AG08396 (cell line): ENCODE data around the gene ZNF185.

Experiments
- DNase-seq: peaks from one replicate; pipeline ENCODE4 v3.0.0; 2012; ENCODE audit warnings: low spot score, mixed read lengths

The ZNF185 gene

GRCh38 chrX:152917656-152918579, 20.1 kb downstream of the ZNF185 start:
- DNase-seq = no peak

GRCh38 chrX:152918707-152919106, 20.8 kb downstream of the ZNF185 start:
- no peak for DNase-seq

- DNase-seq = no peak
These were observed 25.7 kb downstream of the ZNF185 start for GRCh38 chrX:152923599-152923998.

GRCh38 chrX:152925835-152926234, 28.0 kb downstream of the ZNF185 start:
- DNase-seq = no peak

- peak; percentile 65 for DNase-seq
These were observed 28.4 kb downstream of the ZNF185 start for GRCh38 chrX:152926279-152926678.

GRCh38 chrX:152926923-152927322, 29.1 kb downstream of the ZNF185 start:
- no peak for DNase-seq

GRCh38 chrX:152927858-152928760, 30.2 kb downstream of the ZNF185 start:
- DNase-seq = no peak

- DNase-seq = no peak
These were observed 31.0 kb downstream of the ZNF185 start for GRCh38 chrX:152928761-152929400.

- no peak for DNase-seq
These were observed 32.0 kb downstream of the ZNF185 start for GRCh38 chrX:152929898-152930297.

GRCh38 chrX:152930516-152930915, 32.6 kb downstream of the ZNF185 start:
- no peak for DNase-seq

GRCh38 chrX:152932144-152932543, 34.3 kb downstream of the ZNF185 start:
- DNase-seq = no peak

GRCh38 chrX:152932598-152933175, 34.8 kb downstream of the ZNF185 start:
- no peak for DNase-seq

- no peak for DNase-seq
These were observed 38.4 kb downstream of the ZNF185 start for GRCh38 chrX:152936306-152936705.

GRCh38 chrX:152937236-152937635, 39.4 kb downstream of the ZNF185 start:
- no peak for DNase-seq

- peak; percentile 96 for DNase-seq
These were observed 43.6 kb downstream of the ZNF185 start for GRCh38 chrX:152941328-152942076.

- DNase-seq = no peak
These were observed 44.2 kb downstream of the ZNF185 start for GRCh38 chrX:152942077-152942442.

- no peak for DNase-seq
These were observed 46.0 kb downstream of the ZNF185 start for GRCh38 chrX:152943826-152944225.

GRCh38 chrX:152945021-152945979, 47.4 kb downstream of the ZNF185 start:
- DNase-seq = no peak

- no peak for DNase-seq
These were observed 48.8 kb downstream of the ZNF185 start for GRCh38 chrX:152946681-152947080.
